DOHH2 (cell line): ENCODE data around the gene CHMP2B.

Experiments
- H3F3A ChIP-seq: fragments of 200-600 bp; sonication (generic), shearing (Covaris generic); 2 replicates; pipeline ENCODE4 v1.6.0; 2016; ENCODE audit warnings: antibody characterized with exemption, mild to moderate bottlenecking; ENCODE audit not compliant: control insufficient read depth, insufficient read depth
- H3K27ac ChIP-seq: fragments of 200-600 bp; sonication (generic); 2 replicates; pipeline ENCODE4 v1.5.1; 2014; ENCODE audit warnings: low read depth, mild to moderate bottlenecking, low read length, moderate library complexity
- H3K27me3 ChIP-seq: fragments of 200-600 bp; sonication (generic); 2 replicates; pipeline ENCODE4 v1.6.1; 2014; ENCODE audit warnings: mild to moderate bottlenecking, low read length, mixed read lengths; ENCODE audit not compliant: control insufficient read depth
- H3K36me3 ChIP-seq: fragments of 200-600 bp; sonication (generic); 2 replicates; pipeline ENCODE4 v1.6.1; 2014; ENCODE audit warnings: mild to moderate bottlenecking, low read length, moderate library complexity, mixed read lengths; ENCODE audit not compliant: control insufficient read depth
- H3K4me1 ChIP-seq: fragments of 200-600 bp; sonication (generic); 2 replicates; pipeline ENCODE4 v1.6.1; 2014; ENCODE audit warnings: mild to moderate bottlenecking, low read length, mixed read lengths; ENCODE audit not compliant: control insufficient read depth
- H3K4me2 ChIP-seq: fragments of 200-600 bp; sonication (generic); 2 replicates; pipeline ENCODE4 v1.6.0; 2014; ENCODE audit warnings: mild to moderate bottlenecking, low read length, moderate library complexity
- H3K4me3 ChIP-seq: fragments of 200-600 bp; sonication (generic); 2 replicates; pipeline ENCODE4 v1.5.1; 2014; ENCODE audit warnings: mild to moderate bottlenecking, low read length, mixed read lengths
- H3K79me2 ChIP-seq: fragments of 200-600 bp; sonication (generic); 2 replicates; pipeline ENCODE4 v1.6.1; 2014; ENCODE audit warnings: mild to moderate bottlenecking, low read length, mixed read lengths; ENCODE audit not compliant: control insufficient read depth
- H3K9me2 ChIP-seq: fragments of 200-600 bp; sonication (generic); replicated peaks from 2 replicates; pipeline ENCODE4 v1.6.1; 2014; ENCODE audit warnings: mild to moderate bottlenecking, low read length, mixed read lengths; ENCODE audit not compliant: control insufficient read depth
- H3K9me3 ChIP-seq: fragments of 200-600 bp; sonication (generic); 2 replicates; pipeline ENCODE4 v1.6.1; 2014; ENCODE audit warnings: antibody characterized with exemption, low read length, mixed read lengths; ENCODE audit not compliant: control insufficient read depth, insufficient read depth
- H4K20me1 ChIP-seq: fragments of 200-600 bp; sonication (generic); 2 replicates; pipeline ENCODE4 v1.6.0; 2014; ENCODE audit warnings: low read depth, mild to moderate bottlenecking, antibody characterized with exemption, low read length, moderate library complexity; ENCODE audit not compliant: control insufficient read depth, insufficient read depth
- EZH2phosphoT487 ChIP-seq: fragments of 200-600 bp; sonication (generic); IDR thresholded peaks from 2 replicates; pipeline ENCODE4 v1.6.1; 2017; ENCODE audit warnings: borderline replicate concordance, mild to moderate bottlenecking, antibody characterized with exemption, low read length, moderate library complexity, mixed read lengths
- TF ChIP-seq, protein P1 (sequence below): fragments of 200-600 bp; sonication (generic); IDR thresholded peaks from one replicate; pipeline ENCODE4 v1.5.1; 2014; ENCODE audit warnings: antibody characterized with exemption, mild to moderate bottlenecking, low read depth, low read length; ENCODE audit not compliant: poor library complexity, severe bottlenecking

CHMP2B gene

DNA sequence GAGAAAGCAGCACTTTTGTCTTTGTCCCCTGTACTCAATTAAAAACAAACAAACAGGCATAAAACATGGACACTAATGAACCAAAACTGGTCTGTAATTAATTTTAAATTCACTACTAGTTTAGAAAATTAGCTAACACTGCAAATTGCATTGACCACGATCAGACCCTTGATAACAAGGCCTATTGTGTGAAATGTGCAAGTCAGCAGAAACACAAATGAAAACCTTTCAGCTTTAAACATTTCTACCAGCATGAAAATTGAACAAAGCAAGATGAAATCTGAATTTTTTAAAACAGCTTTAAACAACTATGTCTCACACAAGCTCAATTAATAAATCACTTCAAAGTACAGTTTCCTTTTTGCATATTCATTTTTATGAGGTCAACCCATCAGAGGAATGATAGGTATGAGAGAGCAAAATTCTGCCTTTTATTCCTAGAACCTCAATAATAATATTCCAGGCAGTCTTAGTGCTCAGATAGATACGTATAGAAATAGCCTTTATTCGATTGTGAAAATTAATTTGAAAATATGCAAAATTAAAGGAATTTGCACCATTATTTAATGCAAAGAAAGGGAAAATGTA lies 27.0 kb upstream of the CHMP2B start:
- no peaks in the 10 kb centered on the region for H3K36me3 ChIP-seq
- no peak overlapping the region for H3K4me3 ChIP-seq
- H3K9me3 ChIP-seq = 0 out of 2 replicates have a peak, but pooled peaks cover under 1% of the 10 kb centered on the region
- H3K27ac ChIP-seq = no peak overlapping the region
- no peaks in the 10 kb centered on the region for H4K20me1 ChIP-seq
- no peaks in the 10 kb centered on the region for H3F3A ChIP-seq
- H3K27me3 ChIP-seq = no peaks in the 10 kb centered on the region
- no peaks in the 10 kb centered on the region for H3K79me2 ChIP-seq
- no peaks in the 10 kb centered on the region for H3K9me2 ChIP-seq
- no peaks in the 10 kb centered on the region for H3K4me1 ChIP-seq
- TF ChIP-seq, protein P1, sequence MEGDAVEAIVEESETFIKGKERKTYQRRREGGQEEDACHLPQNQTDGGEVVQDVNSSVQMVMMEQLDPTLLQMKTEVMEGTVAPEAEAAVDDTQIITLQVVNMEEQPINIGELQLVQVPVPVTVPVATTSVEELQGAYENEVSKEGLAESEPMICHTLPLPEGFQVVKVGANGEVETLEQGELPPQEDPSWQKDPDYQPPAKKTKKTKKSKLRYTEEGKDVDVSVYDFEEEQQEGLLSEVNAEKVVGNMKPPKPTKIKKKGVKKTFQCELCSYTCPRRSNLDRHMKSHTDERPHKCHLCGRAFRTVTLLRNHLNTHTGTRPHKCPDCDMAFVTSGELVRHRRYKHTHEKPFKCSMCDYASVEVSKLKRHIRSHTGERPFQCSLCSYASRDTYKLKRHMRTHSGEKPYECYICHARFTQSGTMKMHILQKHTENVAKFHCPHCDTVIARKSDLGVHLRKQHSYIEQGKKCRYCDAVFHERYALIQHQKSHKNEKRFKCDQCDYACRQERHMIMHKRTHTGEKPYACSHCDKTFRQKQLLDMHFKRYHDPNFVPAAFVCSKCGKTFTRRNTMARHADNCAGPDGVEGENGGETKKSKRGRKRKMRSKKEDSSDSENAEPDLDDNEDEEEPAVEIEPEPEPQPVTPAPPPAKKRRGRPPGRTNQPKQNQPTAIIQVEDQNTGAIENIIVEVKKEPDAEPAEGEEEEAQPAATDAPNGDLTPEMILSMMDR = no peak
- no peak for TF ChIP-seq EZH2phosphoT487
- H3K4me2 ChIP-seq = no peak overlapping the region

DNA sequence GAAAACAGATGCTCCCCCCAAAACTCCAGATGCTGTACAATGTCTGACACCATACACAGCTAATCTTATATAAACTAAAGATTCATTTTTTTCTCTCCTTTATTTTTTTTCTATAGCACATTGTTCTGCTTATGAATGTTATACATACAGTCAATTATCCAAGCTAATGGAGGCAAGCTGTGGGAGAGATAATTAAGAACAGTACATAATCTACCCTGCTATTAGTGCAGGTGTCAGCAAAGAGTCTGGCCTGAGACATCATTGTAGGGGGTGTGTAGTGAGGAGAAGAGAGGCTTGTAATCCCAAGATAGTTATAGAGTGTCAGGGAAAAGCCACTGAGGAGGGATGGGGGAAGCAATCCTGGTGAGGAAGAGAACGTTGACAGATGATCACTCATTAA lies 25.4 kb upstream of the CHMP2B start:
- no peak for TF ChIP-seq EZH2phosphoT487
- TF ChIP-seq, protein P1 = no peak
- H3K4me3 ChIP-seq = no peak overlapping the region
- no peaks in the 10 kb centered on the region for H3F3A ChIP-seq
- no peaks in the 10 kb centered on the region for H3K4me1 ChIP-seq
- H3K4me2 ChIP-seq = no peak overlapping the region
- H3K79me2 ChIP-seq = no peaks in the 10 kb centered on the region
- no peaks in the 10 kb centered on the region for H4K20me1 ChIP-seq
- H3K9me3 ChIP-seq = no peaks in the 10 kb centered on the region
- H3K9me2 ChIP-seq = no peaks in the 10 kb centered on the region
- H3K36me3 ChIP-seq = no peaks in the 10 kb centered on the region
- H3K27me3 ChIP-seq = no peaks in the 10 kb centered on the region
- H3K27ac ChIP-seq = no peak overlapping the region

DNA sequence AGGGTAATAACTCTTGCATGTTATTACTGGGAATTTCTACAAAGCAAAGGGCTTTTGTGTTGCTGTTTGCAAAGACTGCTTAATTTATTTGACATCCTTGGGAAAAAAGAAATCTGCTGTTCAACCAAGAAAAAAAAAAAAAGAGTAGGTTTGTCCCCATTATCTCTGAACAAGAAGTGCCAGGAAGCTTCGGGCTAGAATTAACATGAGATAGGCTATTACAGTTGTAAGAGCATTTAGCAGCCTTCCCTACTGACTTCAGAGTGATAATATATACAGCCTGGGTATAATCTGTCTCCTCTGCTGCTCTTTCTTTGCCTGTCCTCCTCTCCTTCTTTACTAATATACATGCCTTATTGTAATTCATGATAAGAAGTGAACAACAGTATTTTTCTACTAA lies 23.3 kb upstream of the CHMP2B start:
- Histone ChIP-seq H3K4me3 (no peak overlapping the region), H3K79me2 (no peaks in the 10 kb centered on the region), H3K27me3 (peaks cover 5% of the 10 kb centered on the region), H3K9me2 (no peaks in the 10 kb centered on the region), H3K27ac (no peak overlapping the region), H3K4me2 (no peak overlapping the region), H3F3A (no peaks in the 10 kb centered on the region), H3K9me3 (no peaks in the 10 kb centered on the region), H3K4me1 (no peaks in the 10 kb centered on the region), H4K20me1 (no peaks in the 10 kb centered on the region), H3K36me3 (no peaks in the 10 kb centered on the region)
- TF ChIP-seq EZH2phosphoT487 = no peak
- TF ChIP-seq, protein P1 = no peak
